Measurements from ENCODE around the gene AIG1. TPM values are rescaled to one million over a fixed set of nuclear protein-coding genes. Genes with fewer than 3 reads are reported as not detected.
"Not testable (repeated sequence)": the region's sequence is repeated elsewhere in the genome, so short reads cannot be mapped to it uniquely, and the experiment has no call there.

AIG1 gene
- total RNA-seq, 1 experiment from 2014 or later, result 18.6 TPM

GRCh38 chr6:143119260-143119659, 58.6 kb downstream of the AIG1 start:
- Histone ChIP-seq H3K4me3 (ENCODE audit: insufficient read depth, low read depth, low read length) (no peak overlapping the region), H3K27me3 (ENCODE audit: control insufficient read depth, insufficient read depth, low read length) (no peaks in the 10 kb centered on the region), H3K36me3 (replicated peaks; ENCODE audit: control insufficient read depth, insufficient read depth, low read length) (peaks cover 1% of the 10 kb centered on the region)
- DNase-seq, result no peak

GRCh38 chr6:143123081-143123480, 62.4 kb downstream of the AIG1 start:
- H3K27me3 ChIP-seq (ENCODE audit: control insufficient read depth, insufficient read depth, low read length), result no peaks in the 10 kb centered on the region
- no peak for DNase-seq
- no peak overlapping the region for H3K4me3 ChIP-seq (ENCODE audit: insufficient read depth, low read depth, low read length)
- peaks cover 1% of the 10 kb centered on the region for H3K36me3 ChIP-seq (replicated peaks; ENCODE audit: control insufficient read depth, insufficient read depth, low read length)

- Histone ChIP-seq H3K36me3 (replicated peaks; ENCODE audit: control insufficient read depth, insufficient read depth, low read length) (peaks cover 1% of the 10 kb centered on the region), H3K27me3 (ENCODE audit: control insufficient read depth, insufficient read depth, low read length) (no peaks in the 10 kb centered on the region), H3K4me3 (ENCODE audit: insufficient read depth, low read depth, low read length) (no peak overlapping the region)
- DNase-seq, result no peak
Observed at GRCh38 chr6:143123941-143124340, 63.3 kb downstream of the AIG1 start.

- DNase-seq, result no peak
- H3K27me3 ChIP-seq (ENCODE audit: control insufficient read depth, insufficient read depth, low read length), result no peaks in the 10 kb centered on the region
- H3K4me3 ChIP-seq (ENCODE audit: insufficient read depth, low read depth, low read length), result no peak overlapping the region
- peaks cover 1% of the 10 kb centered on the region for H3K36me3 ChIP-seq (replicated peaks; ENCODE audit: control insufficient read depth, insufficient read depth, low read length)
Observed at GRCh38 chr6:143125455-143125854, 64.8 kb downstream of the AIG1 start.

GRCh38 chr6:143125864-143126573, 65.3 kb downstream of the AIG1 start:
- DNase-seq, result no peak
- Histone ChIP-seq H3K36me3 (replicated peaks; ENCODE audit: control insufficient read depth, insufficient read depth, low read length) (peaks cover 1% of the 10 kb centered on the region; the same call in 1 of the 2 replicates), H3K4me3 (ENCODE audit: insufficient read depth, low read depth, low read length) (no peak overlapping the region), H3K27me3 (ENCODE audit: control insufficient read depth, insufficient read depth, low read length) (no peaks in the 10 kb centered on the region)

- Histone ChIP-seq H3K36me3 (replicated peaks; ENCODE audit: control insufficient read depth, insufficient read depth, low read length) (no peaks in the 10 kb centered on the region), H3K27me3 (ENCODE audit: control insufficient read depth, insufficient read depth, low read length) (no peaks in the 10 kb centered on the region), H3K4me3 (ENCODE audit: insufficient read depth, low read depth, low read length) (no peak overlapping the region)
- DNase-seq, result no peak
Observed at GRCh38 chr6:143126574-143126941, 65.9 kb downstream of the AIG1 start.

GRCh38 chr6:143127941-143128680, 67.4 kb downstream of the AIG1 start:
- no peak for DNase-seq
- Histone ChIP-seq H3K36me3 (replicated peaks; ENCODE audit: control insufficient read depth, insufficient read depth, low read length) (no peaks in the 10 kb centered on the region), H3K27me3 (ENCODE audit: control insufficient read depth, insufficient read depth, low read length) (no peaks in the 10 kb centered on the region), H3K4me3 (ENCODE audit: insufficient read depth, low read depth, low read length) (no peak overlapping the region)

- H3K27me3 ChIP-seq (ENCODE audit: control insufficient read depth, insufficient read depth, low read length), result no peaks in the 10 kb centered on the region
- DNase-seq, result no peak
- H3K36me3 ChIP-seq (replicated peaks; ENCODE audit: control insufficient read depth, insufficient read depth, low read length), result no peaks in the 10 kb centered on the region
- no peak overlapping the region for H3K4me3 ChIP-seq (ENCODE audit: insufficient read depth, low read depth, low read length)
Observed at GRCh38 chr6:143128681-143129015, 68.0 kb downstream of the AIG1 start.

- Histone ChIP-seq H3K4me3 (ENCODE audit: insufficient read depth, low read depth, low read length) (no peak overlapping the region), H3K27me3 (ENCODE audit: control insufficient read depth, insufficient read depth, low read length) (no peaks in the 10 kb centered on the region), H3K36me3 (replicated peaks; ENCODE audit: control insufficient read depth, insufficient read depth, low read length) (no peaks in the 10 kb centered on the region)
- no peak for DNase-seq
Observed at GRCh38 chr6:143130928-143131327, 70.2 kb downstream of the AIG1 start.

GRCh38 chr6:143135325-143135724, 74.6 kb downstream of the AIG1 start:
- DNase-seq, result no peak
- Histone ChIP-seq H3K27me3 (ENCODE audit: control insufficient read depth, insufficient read depth, low read length) (no peaks in the 10 kb centered on the region), H3K36me3 (replicated peaks; ENCODE audit: control insufficient read depth, insufficient read depth, low read length) (peaks cover 2% of the 10 kb centered on the region; the same call in 1 of the 2 replicates), H3K4me3 (ENCODE audit: insufficient read depth, low read depth, low read length) (no peak overlapping the region)

- Histone ChIP-seq H3K4me3 (ENCODE audit: insufficient read depth, low read depth, low read length) (no peak overlapping the region), H3K27me3 (ENCODE audit: control insufficient read depth, insufficient read depth, low read length) (no peaks in the 10 kb centered on the region), H3K36me3 (replicated peaks; ENCODE audit: control insufficient read depth, insufficient read depth, low read length) (peaks cover 2% of the 10 kb centered on the region; the same call in 1 of the 2 replicates)
- DNase-seq, result no peak
Observed at GRCh38 chr6:143135797-143136561, 75.3 kb downstream of the AIG1 start.

GRCh38 chr6:143136647-143137046, 76.0 kb downstream of the AIG1 start:
- Histone ChIP-seq H3K36me3 (replicated peaks; ENCODE audit: control insufficient read depth, insufficient read depth, low read length) (peaks cover 2% of the 10 kb centered on the region; the same call in 1 of the 2 replicates), H3K27me3 (ENCODE audit: control insufficient read depth, insufficient read depth, low read length) (no peaks in the 10 kb centered on the region), H3K4me3 (ENCODE audit: insufficient read depth, low read depth, low read length) (no peak overlapping the region)
- peak; percentile 6 for DNase-seq

GRCh38 chr6:143139239-143139784, 78.6 kb downstream of the AIG1 start:
- Histone ChIP-seq H3K27me3 (ENCODE audit: control insufficient read depth, insufficient read depth, low read length) (no peaks in the 10 kb centered on the region), H3K4me3 (ENCODE audit: insufficient read depth, low read depth, low read length) (no peak overlapping the region), H3K36me3 (replicated peaks; ENCODE audit: control insufficient read depth, insufficient read depth, low read length) (peaks cover 2% of the 10 kb centered on the region; the same call in 1 of the 2 replicates)
- no peak for DNase-seq

GRCh38 chr6:143139884-143140283, 79.2 kb downstream of the AIG1 start:
- H3K27me3 ChIP-seq (ENCODE audit: control insufficient read depth, insufficient read depth, low read length); H3K36me3 ChIP-seq (replicated peaks; ENCODE audit: control insufficient read depth, insufficient read depth, low read length); H3K4me3 ChIP-seq (ENCODE audit: insufficient read depth, low read depth, low read length); DNase-seq: not testable (repeated sequence)
